ENCODE measurements around the gene TOR4A.

TOR4A gene

DNA sequence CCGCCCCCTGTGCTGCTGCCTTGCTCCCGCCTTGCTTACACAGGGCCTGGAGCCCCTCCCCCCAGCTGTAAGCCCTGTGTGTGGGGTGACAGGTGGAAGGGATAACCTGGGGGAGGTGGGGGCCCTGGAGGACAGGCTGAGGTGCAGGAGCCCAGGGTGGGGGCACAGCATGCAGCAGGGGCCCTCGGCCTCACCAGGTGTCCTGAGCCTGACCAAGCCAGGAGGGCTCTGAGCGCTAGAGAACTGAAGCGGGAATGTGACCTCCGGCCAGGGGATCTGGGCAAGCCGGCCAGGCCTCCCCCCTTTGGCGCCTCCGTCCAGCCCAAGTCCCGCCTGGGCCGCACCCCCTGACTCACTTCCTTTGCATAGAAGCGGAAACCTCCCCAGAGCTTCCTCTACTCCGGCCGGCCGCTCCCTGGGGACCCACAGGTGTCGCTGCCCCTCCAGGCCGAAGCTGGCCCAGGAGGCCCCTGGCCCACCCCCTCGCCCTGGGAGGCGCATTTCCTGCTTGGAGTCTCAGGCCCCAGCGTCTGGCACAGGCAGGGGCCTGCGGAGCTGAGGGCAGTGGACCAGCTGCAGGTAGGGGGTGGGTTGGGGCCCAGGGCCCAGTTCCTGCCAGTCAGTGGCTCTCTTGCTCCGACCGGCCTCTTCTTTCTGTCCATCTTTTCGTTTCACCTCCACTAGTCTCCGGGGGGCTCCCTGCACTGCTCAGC lies at the start of gene TOR4A:
TOR4A (plus strand) TSS at position 398 of the 713 bp plus-strand sequence. CDS start 964 bp downstream, outside the sequence.
- DNase-seq = peak; percentile 76

DNA sequence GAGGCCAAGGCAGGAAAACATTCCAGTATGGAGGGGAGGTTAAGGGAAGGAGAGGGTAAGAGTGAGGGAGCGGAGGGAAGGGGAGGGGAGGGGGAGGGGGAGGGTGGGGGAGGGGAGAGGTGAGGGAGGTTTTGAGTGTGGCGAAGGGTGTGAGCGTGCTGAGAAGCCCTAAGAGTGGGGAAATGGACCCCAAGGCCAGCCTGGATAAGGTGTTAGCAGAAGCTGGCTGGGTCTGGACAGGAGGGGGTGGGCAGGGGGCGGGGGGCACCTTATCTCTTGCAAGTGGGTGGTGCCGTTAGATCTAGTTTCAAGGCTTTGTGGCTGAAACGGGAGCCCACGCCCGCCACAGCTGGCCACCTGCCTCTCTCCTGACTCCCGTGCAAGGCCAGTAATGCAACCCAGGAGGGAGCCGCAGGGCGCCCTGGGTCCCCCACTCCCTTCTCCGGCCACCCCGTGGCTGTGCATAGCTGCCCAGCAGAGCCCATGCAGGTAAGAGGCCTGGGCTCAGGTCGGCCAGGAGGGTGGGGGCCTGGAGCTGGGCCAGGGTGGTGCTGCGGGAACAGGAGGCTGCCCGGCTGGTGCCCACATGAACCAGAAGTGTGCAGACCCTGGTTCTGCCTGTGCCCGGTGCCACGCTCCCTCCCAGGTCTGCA lies 49.5 kb upstream of the TOR4A start:
- no peak for DNase-seq

DNA sequence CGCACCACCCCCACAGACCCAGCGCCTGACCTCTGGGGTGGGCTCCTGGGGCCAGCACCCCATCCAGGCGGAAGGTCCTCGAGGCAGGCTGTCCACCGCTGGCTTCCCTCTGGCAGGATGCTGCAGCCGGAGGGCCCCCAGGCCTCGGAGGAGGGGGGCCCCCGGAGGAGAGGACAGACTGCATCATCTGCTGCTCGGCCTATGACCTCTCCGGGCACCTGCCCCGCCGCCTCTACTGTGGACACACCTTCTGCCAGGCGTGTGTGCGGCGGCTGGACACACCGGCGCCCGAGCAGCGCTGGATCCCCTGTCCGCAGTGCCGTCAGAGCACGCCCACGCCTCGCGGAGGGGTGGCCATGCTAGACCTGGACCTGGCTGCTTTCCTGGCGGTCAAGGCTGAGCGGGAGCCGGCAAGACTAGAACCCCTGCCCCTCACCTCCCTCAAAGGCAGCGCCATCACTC lies 49.0 kb upstream of the TOR4A start:
- no peak for DNase-seq

DNA sequence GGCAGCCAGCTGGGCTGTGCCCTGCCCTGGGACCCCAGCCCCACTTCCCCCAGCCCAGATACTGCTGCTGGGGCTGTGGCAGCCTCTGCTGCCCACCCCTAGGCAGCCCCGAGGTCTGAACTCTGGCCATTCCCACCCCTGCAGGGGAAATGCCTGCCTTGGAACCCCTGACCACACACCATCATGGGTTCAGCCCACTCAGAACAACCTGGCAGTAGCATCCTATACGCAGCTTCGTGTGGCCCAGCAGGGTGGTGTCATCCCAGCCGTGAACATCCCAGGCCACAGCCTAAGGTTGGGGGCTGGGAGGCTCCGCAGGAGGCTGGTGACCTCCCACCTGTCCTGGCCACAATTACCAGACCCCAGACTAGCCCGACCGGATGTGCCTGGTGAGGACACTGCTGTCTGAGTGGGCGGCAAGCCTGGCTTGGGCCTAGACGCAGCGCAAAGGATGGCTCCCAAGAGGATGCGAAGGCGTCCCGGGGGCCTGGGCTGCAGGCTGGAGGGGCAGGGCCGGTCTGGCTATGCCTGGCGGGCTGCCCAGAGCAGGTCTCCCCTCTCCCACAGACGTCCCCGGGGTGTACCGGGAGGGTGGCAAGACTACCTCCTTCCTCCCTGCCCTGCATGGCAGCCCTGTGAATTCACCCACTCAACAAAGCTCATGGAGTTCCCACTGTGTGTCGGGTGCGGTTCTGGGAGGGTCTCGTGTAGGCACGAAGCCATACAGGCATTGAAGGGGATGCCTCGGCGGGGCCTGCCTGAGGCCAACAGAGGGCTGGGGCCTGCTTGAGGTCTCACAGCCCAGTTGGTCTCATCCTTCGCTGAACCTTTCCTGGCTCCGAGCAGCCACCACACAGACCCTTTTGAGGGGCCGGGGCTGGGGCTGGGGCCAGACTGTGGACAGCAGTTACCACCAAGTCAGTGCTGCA lies 48.3 kb upstream of the TOR4A start:
- DNase-seq = no peak

DNA sequence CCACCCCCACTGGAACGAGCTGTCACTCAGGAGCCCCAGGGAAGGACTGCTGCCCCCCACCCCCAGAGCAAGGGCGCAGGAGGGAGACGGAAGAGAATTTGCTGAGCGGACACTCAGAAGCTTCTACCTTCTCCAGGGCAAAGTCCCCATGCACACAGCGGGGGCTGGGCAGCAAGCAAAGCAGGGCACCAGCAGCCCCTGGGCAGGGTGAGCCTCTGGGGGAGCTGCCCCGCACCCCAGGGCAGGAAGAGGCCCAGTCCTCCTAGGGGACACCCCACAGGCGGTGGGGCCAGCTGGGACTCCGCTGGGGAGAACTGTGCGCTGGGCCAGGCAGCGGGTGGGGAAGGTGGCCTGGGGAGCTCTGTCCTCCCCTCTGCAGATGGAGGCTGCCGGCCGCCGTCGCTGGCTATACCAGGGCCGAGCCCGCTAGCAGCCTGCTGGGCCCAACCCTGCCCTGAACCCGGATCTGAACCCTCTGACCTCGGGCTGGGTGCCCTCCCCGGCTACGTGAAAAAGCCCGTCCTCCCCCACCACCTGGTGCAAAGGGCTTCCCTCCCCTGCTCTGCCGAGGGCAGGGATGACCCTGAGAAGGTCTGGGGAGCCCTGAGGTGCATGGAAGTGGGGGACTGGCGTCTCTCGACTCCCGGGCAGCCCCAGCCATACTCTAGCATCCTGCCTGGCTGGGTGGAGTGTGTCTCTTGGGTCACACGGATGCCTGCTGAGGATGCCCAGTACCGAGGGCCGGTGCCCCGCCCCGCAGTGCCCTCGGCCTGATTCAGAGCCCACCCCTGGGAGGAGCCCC lies 47.4 kb upstream of the TOR4A start:
- no peak for DNase-seq

DNA sequence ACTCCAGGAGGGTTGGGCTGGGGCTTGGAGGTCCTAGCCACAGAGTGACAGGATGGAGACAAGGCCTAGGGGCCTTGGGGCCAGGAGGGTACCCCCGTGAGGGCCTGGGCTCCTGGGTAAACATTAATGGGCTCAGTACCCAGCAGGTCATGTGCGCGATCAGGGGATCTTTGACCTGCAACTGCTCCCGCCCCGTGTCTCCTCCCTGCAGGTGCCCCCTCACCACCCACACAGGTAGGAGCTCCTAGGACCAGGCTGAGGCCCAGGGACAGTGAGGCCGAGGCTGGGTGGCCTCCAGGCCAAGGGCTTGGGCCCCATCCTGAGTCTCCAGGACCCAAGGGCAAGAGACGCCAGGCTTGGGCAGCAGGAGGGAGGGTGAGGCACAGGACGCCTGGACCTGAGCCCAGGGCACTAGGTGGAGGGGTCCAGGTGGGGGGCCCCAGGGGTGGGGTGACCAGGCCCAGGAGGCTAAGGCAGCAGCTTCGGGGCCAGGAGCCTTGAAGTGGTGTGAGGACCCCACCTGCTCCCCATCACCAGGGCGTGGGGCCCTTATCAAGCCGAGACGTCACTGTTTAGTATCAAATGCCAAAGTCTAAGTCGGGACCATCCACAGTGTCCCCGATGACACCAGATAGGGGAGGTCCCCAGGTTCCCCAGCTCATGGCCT lies 46.7 kb upstream of the TOR4A start, which contains the start of gene SLC34A3:
SLC34A3 (plus strand) TSS at position 197 of the 667 bp plus-strand sequence. CDS start 802 bp downstream, outside the sequence.
- no peak for DNase-seq

DNA sequence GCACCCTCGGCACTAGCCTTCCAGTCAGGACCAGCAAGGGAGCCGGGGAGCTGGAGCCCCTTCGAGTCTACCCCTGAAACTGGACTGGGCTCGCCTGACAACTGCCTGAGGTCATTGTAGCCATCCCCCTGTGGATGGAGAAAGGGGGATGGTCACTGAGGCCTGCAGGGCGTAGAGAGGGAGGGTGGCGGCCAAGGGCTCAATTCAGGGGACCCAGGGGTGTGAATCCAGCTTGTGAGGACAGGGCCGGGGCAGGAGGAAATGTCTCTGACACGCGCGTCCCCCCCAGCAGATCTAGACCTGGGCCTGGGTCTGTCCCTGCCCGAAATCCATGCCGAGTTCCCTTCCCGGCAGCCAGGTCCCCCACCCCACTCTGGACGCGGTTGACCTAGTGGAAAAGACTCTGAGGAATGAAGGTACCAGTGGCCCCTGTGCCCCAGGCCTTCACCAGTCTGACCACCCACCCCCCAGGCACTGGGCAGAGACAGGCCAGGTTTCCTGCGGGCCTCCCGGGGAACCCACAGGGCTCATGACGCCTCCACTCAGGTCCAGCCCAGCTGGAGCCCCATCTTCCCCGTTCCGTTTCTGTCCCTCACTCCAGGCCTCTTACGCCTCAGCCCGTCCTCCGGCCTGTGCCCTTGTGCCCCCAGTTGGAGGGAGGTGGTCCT lies 46.0 kb upstream of the TOR4A start:
- DNase-seq = no peak

DNA sequence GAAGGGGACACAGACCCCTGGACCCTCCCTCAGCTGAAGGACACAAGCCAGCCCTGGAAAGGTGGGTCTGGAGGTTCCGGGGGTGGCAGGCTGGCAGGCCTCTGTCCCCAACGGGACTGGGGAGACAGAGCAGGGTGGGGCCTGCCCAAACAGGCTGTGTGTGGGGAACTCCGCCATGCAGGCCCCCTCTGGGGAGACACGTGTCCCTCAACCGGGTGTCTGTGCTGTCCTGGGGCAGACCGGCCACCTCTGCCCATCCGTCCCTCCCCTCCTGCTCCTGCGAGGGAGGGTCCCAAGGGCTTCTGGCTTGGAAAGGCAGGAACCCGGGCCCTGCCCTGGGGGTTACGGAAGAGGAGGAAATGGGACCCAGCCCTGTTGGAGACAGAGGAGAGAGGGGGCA lies 45.4 kb upstream of the TOR4A start:
- no peak for DNase-seq

DNA sequence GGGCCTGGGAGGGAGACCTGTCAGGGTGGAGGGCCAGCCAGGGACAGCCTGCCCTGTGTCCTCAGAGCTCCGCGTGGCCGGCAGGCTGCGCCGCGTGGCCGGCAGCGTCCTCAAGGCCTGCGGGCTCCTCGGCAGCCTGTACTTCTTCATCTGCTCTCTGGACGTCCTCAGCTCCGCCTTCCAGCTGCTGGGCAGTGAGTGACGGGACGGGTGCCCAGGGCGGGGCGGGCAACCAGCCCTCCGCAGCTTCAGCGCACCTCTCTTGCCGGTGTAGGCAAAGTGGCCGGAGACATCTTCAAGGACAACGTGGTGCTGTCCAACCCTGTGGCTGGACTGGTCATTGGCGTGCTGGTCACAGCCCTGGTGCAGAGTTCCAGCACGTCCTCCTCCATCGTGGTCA lies 45.0 kb upstream of the TOR4A start:
- DNase-seq = no peak

DNA sequence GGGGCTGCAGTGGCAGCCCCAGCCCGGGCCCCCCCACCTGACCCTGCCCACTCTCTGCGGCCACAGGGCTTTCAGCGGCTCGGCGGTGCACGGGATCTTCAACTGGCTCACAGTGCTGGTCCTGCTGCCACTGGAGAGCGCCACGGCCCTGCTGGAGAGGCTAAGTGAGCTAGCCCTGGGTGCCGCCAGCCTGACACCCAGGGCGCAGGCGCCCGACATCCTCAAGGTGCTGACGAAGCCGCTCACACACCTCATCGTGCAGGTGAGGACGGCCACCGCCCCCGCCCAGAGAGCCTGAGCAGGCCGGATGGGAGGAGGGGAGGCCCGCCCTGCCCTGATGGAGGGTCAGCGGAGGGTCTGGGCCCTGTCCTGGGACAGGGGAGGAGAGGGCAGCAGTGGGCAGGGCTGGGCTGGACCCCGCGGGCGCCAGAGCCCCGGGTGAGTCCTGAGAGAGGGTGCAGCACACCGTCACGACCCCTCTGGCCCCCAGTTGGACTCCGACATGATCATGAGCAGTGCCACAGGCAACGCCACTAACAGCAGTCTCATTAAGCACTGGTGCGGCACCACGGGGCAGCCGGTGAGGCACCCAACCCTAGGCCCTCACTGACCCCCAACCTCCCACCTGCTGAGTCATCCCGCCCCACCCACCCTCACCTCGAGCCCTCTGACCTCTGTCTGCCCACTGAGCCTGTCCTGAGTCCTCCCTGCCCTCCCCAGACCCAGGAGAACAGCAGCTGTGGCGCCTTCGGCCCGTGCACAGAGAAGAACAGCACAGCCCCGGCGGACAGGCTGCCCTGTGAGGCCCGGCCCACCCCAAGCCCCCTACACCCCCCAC lies 44.2 kb upstream of the TOR4A start:
- no peak for DNase-seq

DNA sequence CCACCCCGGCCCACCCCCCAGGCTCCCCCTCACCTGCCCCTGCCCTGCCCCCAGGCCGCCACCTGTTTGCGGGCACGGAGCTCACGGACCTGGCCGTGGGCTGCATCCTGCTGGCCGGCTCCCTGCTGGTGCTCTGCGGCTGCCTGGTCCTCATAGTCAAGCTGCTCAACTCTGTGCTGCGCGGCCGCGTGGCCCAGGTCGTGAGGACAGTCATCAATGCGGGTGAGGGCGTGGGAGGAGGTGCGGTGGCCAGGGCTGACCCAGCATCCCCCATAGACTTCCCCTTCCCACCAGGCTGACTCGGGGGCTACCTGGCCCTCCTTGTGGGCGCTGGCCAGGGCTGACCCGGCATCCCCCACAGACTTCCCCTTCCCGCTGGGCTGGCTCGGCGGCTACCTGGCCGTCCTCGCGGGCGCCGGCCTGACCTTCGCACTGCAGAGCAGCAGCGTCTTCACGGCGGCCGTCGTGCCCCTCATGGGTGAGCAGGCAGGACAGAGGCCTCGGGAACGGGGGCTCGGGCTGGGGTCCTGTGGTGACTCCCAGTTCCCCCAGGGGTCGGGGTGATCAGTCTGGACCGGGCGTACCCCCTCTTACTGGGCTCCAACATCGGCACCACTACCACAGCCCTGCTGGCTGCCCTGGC lies 43.4 kb upstream of the TOR4A start:
- DNase-seq = no peak

DNA sequence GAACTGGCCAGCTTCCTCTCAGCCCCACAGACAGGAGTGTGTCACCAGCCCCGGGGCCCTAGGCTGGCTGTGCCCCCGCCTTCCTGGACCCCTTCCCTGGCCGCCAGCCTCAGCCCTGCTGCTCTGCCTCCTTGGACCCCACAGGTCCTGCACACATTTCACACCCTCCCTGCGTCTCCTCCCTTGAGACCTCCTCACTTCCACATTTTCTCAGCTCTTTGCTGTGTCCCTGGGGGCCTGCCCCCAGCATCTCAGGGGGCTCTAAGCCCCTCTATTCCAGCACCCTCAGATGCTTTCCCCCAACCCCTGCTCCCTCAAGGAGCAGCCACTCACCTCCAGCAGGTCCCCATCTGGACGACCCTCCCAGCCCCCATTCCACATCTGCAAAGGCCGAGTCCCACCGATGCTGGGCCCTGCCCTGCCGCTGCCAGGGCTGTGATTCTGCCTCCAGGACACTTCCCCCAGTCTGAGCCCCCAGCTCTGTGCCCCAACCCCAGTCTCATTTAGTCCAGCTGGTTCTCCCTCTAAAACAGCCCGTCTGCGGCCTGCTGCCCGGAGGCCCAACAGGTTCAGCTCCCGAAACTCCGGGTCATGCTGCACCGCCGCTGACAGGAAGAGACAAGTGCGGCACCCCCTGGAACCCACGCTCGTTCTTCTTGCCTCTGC lies 42.6 kb upstream of the TOR4A start:
- no peak for DNase-seq

DNA sequence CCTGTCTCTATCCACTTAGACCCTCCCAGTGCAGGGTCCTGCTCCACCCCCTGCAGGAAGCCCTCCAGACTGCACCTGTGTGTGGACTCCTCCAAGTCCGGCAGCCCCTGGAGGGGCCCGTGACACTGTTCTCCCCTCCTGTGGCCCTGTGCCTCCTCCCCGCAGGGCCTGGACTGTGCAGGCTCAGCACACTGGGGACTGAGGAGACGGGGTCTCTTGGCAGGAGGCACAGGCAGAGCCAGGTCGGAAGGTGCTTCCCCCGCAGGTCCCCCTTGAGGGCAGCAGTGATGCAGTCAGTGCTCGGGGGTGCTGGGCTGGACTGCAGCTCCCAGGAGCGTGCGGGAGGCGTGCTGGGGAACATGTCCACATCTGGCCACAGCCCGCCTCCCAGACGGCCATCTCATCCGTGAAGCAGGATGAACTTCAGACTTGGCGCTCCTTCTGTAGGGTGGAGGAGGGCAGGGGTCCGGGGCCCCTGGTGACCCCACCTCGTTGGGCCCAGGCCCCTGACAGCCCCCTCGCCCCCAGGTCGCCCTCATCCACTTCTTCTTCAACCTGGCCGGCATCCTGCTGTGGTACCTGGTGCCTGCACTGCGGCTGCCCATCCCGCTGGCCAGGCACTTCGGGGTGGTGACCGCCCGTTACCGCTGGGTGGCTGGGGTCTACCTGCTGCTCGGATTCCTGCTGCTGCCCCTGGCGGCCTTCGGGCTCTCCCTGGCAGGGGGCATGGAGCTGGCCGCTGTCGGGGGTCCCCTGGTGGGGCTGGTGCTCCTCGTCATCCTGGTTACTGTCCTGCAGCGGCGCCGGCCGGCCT lies 41.9 kb upstream of the TOR4A start:
- no peak for DNase-seq

DNA sequence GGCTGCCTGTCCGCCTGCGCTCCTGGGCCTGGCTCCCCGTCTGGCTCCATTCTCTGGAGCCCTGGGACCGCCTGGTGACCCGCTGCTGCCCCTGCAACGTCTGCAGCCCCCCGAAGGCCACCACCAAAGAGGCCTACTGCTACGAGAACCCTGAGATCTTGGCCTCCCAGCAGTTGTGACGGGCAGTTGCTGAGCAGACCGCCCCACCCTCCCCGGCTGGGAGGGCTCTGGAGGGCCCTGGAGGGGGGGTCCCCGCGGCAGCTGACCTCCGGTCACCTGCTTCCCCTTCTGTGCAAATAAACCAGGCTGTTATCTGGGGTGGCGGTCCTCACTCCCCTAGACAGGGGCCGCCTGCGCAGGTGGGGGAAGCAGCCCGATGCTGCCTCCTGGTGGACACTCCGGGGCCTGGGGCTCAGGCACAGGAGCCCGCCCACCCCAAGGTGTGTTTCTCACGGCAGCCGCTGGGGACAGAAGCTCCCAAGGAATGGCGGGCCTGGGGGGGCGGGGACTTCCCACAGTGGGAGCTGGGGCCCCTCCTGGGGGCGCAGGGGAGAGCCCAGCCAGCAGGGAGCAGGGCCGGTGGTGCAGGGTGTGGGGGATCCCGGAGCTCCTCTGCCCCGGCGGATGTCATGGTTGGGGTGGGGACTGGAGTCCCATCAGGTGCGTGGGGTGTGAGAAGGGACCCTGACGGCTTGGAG lies 41.1 kb upstream of the TOR4A start:
- DNase-seq = peak; percentile 88

DNA sequence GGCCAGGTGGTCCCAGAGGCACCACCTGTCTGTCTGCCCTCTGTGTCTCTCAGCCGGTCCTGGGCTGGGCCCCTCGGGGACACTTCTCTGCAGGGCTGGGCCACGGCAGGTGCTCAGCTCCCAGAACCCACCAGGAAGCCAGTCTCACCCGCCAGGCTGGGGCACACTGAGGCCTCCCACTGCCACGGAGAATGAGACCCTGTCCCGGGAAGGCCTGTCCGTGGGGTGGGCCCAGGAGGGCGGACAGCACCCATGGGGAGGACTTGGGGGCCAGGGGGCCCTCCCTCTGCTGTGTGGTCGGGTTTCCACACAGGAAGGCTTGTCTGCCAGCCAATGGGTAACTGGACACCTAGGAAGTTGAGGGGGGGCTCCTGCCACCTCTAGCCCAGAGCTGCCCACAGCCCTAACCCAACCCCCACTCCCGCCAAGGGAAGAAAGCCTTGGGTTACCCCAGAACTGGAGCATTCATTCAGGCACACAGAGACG lies 40.5 kb upstream of the TOR4A start:
- DNase-seq = no peak

DNA sequence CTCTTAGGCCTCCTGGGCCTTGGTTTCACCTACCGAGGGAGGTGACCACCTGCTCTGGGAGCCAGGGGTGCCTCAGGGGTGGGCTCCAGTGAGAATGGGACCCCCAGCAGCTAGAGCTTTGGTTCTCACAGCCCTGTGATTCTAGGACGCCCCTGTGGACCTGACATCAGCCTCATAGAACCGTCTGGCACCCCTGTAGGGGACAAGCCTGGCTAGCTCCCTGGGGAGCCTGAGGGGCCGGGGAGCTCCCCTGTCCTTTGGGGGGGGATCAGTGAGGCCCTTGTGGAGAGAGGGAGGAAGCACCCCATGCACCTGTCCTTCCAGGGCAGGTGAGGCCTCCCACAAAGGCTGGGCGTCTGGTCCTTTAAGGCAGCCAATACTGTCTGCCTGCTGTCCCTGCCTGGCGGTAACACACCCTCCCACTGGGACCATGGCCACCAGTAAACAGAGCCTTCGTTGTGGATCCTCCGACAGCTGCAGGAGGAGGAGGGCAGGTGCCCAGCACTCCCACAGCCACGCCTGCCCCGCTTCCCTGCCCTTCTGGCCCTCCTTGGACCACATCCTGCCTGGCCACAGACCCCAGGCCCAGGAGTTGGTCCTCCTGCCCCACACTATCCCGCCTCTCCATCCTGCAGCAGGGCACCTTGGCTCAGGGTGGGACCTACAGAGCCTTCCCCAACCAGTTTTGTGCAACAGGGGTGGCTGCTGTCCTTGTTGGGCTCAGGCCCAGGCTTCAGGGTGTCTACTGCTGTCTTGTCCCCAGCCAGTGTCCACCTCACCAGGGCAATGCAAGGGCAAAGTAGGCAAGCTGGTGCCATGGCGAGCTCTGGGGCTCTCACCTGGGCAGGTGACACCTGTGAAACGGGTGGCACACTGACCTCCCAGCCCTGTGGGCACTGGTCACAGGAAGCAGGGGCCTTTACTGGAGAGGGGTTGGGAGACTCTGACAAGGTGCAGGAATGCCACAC lies 39.5 kb upstream of the TOR4A start:
- DNase-seq = no peak
